GM12878 (cell line): Measurements from ENCODE around the gene SMAD9. TPM values are rescaled to one million over a fixed set of nuclear protein-coding genes. Genes with fewer than 3 reads are reported as not detected.

Experiments
- ATAC-seq: fragments of 200-7000 bp; cut with Tn5 transposase; 3 replicates; pipeline ENCODE4 v1.9.1; 2020; ENCODE audit warnings: mild to moderate bottlenecking, moderate library complexity
- BruUV-seq: library from RNA; stranded (reverse); fragments of 400-500 nt; replicated peaks from 2 replicates; lab custom pipeline; 2021; lab: Mats Ljungman, UMichigan
- CTCF ChIA-PET: fragments of 300-600 bp; sonication (Branson Sonifier 250); formaldehyde crosslinking; extraction: SDS; loops from one replicate; lab custom pipeline; 2021; ENCODE audit warnings: inconsistent platforms; lab: Yijun Ruan, JAX
- POLR2A ChIA-PET: fragments of 350-600 bp; formaldehyde crosslinking; extraction: SDS; loops from one replicate; lab custom pipeline; 2021; ENCODE audit warnings: inconsistent platforms; lab: Charles Lee
- RAD21 ChIA-PET: fragments of 300-600 bp; sonication (Branson Sonifier 250); formaldehyde crosslinking; loops from one replicate; lab custom pipeline; 2023; ENCODE audit warnings: antibody characterized with exemption; ENCODE audit not compliant: unreplicated experiment; lab: Charles Lee
- SMC1A ChIA-PET: fragments of 300-600 bp; sonication (Branson Sonifier 250); formaldehyde crosslinking; loops from one replicate; lab custom pipeline; 2023; ENCODE audit not compliant: unreplicated experiment, uncharacterized antibody; lab: Charles Lee
- DNase-seq: peaks from one replicate; pipeline ENCODE4 v3.0.0-alpha.2; 2011; ENCODE audit warnings: low read depth, low spot score
- FAIRE-seq: peaks from 3 replicates; lab custom pipeline; 2011; peaks lifted over from hg19 to GRCh38; lab: Jason Lieb, UNC
- H2AFZ ChIP-seq: 2 replicates; pipeline ENCODE4 v1.6.0; 2011; ENCODE audit warnings: low read depth, low read length, control low read depth; ENCODE audit not compliant: control insufficient read depth
- H3K27ac ChIP-seq: 2 replicates; pipeline ENCODE4 v1.5.1; 2011; ENCODE audit warnings: control low read depth; ENCODE audit not compliant: control insufficient read depth, insufficient read depth
- H3K27me3 ChIP-seq, 2 experiments: replicated peaks in 1 of 2; 2 replicates each; pipeline versions ENCODE4 v1.6.0 to v1.6.1; 2011; ENCODE audit warnings: low read length in 1 of 2; ENCODE audit not compliant: control insufficient read depth in 2 of 2, insufficient read depth in 2 of 2
- H3K36me3 ChIP-seq, 2 experiments: 2 replicates each; pipeline ENCODE4 v1.5.1; 2011; ENCODE audit warnings: low read length in 1 of 2; ENCODE audit not compliant: control insufficient read depth in 2 of 2, insufficient read depth in 2 of 2
- H3K4me1 ChIP-seq: 2 replicates; pipeline ENCODE4 v1.6.1; 2011; ENCODE audit warnings: mild to moderate bottlenecking, low read length, moderate library complexity, mixed read lengths; ENCODE audit not compliant: control insufficient read depth, insufficient read depth
- H3K4me2 ChIP-seq: 2 replicates; pipeline ENCODE4 v1.6.0; 2011; ENCODE audit warnings: control low read depth; ENCODE audit not compliant: control insufficient read depth, insufficient read depth
- H3K4me3 ChIP-seq: fragments of 200-600 bp; sonication (generic); 2 replicates; pipeline ENCODE4 v1.5.1; 2016
- H3K79me2 ChIP-seq: 2 replicates; pipeline ENCODE4 v1.6.0; 2011; ENCODE audit warnings: low read length; ENCODE audit not compliant: control insufficient read depth, insufficient read depth
- H3K9ac ChIP-seq: 2 replicates; pipeline ENCODE4 v1.8.0; 2011; ENCODE audit warnings: low read length, control low read depth, mixed read lengths; ENCODE audit not compliant: control insufficient read depth, insufficient read depth
- H3K9me3 ChIP-seq: replicated peaks from 3 replicates; pipeline ENCODE4 v1.5.1; 2011; ENCODE audit warnings: mild to moderate bottlenecking, low read length; ENCODE audit not compliant: control insufficient read depth, insufficient read depth
- H4K20me1 ChIP-seq: 2 replicates; pipeline ENCODE4 v1.6.0; 2011; ENCODE audit not compliant: control insufficient read depth, insufficient read depth
- CTCF ChIP-seq, 3 experiments: IDR thresholded peaks in 2 of 3; conservative IDR thresholded peaks in 1 of 3; 2 replicates each; pipeline ENCODE4 v1.5.1; 2011; ENCODE audit warnings: low read depth in 3 of 3, low read length in 3 of 3, mild to moderate bottlenecking in 3 of 3, control low read depth in 2 of 3, moderate library complexity in 2 of 3, inconsistent platforms in 1 of 3, mixed read lengths in 1 of 3; ENCODE audit not compliant: control insufficient read depth in 2 of 3, insufficient read depth in 1 of 3; ENCODE audit errors: extremely low read depth in 1 of 3
- ELK1 ChIP-seq: IDR thresholded peaks from 2 replicates; pipeline ENCODE4 v1.6.1; 2012; ENCODE audit warnings: low read depth, low read length, improper control_type of control experiment
- ETV6 ChIP-seq, 2 experiments: fragments of 450-650 bp in 1 of 2; IDR thresholded peaks in 1 of 2; conservative IDR thresholded peaks in 1 of 2; 2 replicates each; pipeline ENCODE4 v1.6.1; 2014; ENCODE audit warnings: antibody characterized with exemption in 1 of 2, borderline replicate concordance in 1 of 2, low read depth in 1 of 2, mild to moderate bottlenecking in 1 of 2, moderate library complexity in 1 of 2
- IRF4 ChIP-seq: IDR thresholded peaks from 2 replicates; pipeline ENCODE4 v1.6.1; 2011; ENCODE audit warnings: low read depth, low read length
- WGBS: methylation state at CpG from one replicate; pipeline ENCODE4 v1.1.6; 2016; ENCODE audit warnings: low lambda C conversion rate; ENCODE audit not compliant: insufficient replicate concordance, insufficient coverage; ENCODE audit errors: missing lambda C conversion rate; 5-methylcytosine and 5-hydroxymethylcytosine counted together
- in situ Hi-C: fragments of 300-500 bp; cut with MboI; formaldehyde crosslinking; loops from 9 replicates; pipeline ENCODE4 v1.14.3; 2018; ENCODE audit warnings: mixed read lengths
- intact Hi-C: fragments of 100-400 bp; cut with micrococcal nuclease; formaldehyde crosslinking; loops from one replicate; pipeline ENCODE4 v1.14.2; 2022; ENCODE audit not compliant: unreplicated experiment
- polyA plus RNA-seq, 11 experiments: library from polyadenylated mRNA; depleted of rRNA in 4 of 11; unstranded in 6 of 11; stranded (reverse) in 5 of 11; fragments of >200 nt; fragmentation: Nextera tagmentation in 4 of 11; fragmentation: Illumina TruSeq in 1 of 11; extraction: Ambion mirVana in 4 of 11; extraction: Trizol in 1 of 11; gene quantifications; 1 replicate in 1 of 11; 2 replicates in 10 of 11; pipeline versions ENCODE4 v1.2.1 to v1.2.3, GENCODE V29; 2011 to 2016; ENCODE audit warnings: inconsistent platforms in 2 of 11, missing spikeins in 2 of 11, low read depth in 1 of 11
- total RNA-seq, 4 experiments: library from RNA; depleted of rRNA in 3 of 4; stranded (reverse); fragments of >200 nt in 3 of 4; fragmentation: Illumina TruSeq in 1 of 4; extraction: Trizol in 1 of 4; gene quantifications; 2 replicates each; pipeline versions ENCODE4 v1.2.1 to v1.2.3, GENCODE V29; 2013 to 2021

The SMAD9 gene
- total and polyA plus RNA-seq, 10 of the 15 experiments (the other 5 are each of a cell fraction or from before 2014, with no cell fraction given) = 0.22 to 0.69 (median 0.42) TPM; not detected in 6

- no peak overlapping the region for H3K27ac ChIP-seq
- ChIA-PET CTCF (no interaction called here), RAD21 (no interaction called here), SMC1A (no interaction called here), POLR2A (interaction anchor here (0.6 kb wide), 1 partner anchor 106 kb away, joined by 5 read pairs; no protein-coding TSS in a partner anchor)
- whole genome bisulfite sequencing = 19% methylated on average over 1 of the region's 1 CpG
- no TSS peak for BruUV-seq
- H3K4me3 ChIP-seq = no peak overlapping the region
- intact Hi-C loops (no loop called here), in situ Hi-C loops (no loop called here)
- no peaks in the 10 kb centered on the region for H3K9me3 ChIP-seq
- no peaks in the 10 kb centered on the region for H3K4me1 ChIP-seq
- no peak for DNase-seq
- no peaks in the 10 kb centered on the region for H4K20me1 ChIP-seq
- H3K36me3 ChIP-seq = no peaks in the 10 kb centered on the region
- H3K4me2 ChIP-seq = no peak overlapping the region
- no peak overlapping the region for H2AFZ ChIP-seq
- no peak for FAIRE-seq
- H3K79me2 ChIP-seq = no peaks in the 10 kb centered on the region
- H3K27me3 ChIP-seq = peaks cover 0 to 6% of the 10 kb centered on the region in 2 experiments; a peak in 3 of 4 replicates
- no peak overlapping the region for H3K9ac ChIP-seq
- ATAC-seq = no peak
- TF ChIP-seq ETV6 (conservative IDR thresholded peaks at IDR 0.05 in 1 of 2, IDR thresholded peaks at IDR 0.05 in 1 of 2; ENCODE audit: borderline replicate concordance in 1 of 2, low read depth in 1 of 2) = no peak
- TF ChIP-seq IRF4 = no peak
- TF ChIP-seq ELK1 = no peak
- no peak for TF ChIP-seq CTCF (IDR thresholded peaks at IDR 0.05 in 2 of 3, conservative IDR thresholded peaks at IDR 0.05 in 1 of 3; ENCODE audit: control insufficient read depth in 2 of 3, extremely low read depth in 1 of 3, insufficient read depth in 1 of 3, low read depth in 3 of 3, low read length in 3 of 3)
Observed at GRCh38 chr13:36870050-36870692, 49.9 kb downstream of the SMAD9 start.
